DMS153 (cell line): ENCODE measurements around the gene PSMB2.
A peak's percentile ranks its signal among the peaks of the same experiment; 100 is the strongest.

ENCODE experiments used
- DNase-seq: peaks from one replicate; lab custom pipeline; 2025; lab: John Stamatoyannopoulos, UW

Gene PSMB2

GRCh38 chr1:35642471-35642955 lies 1.2 kb upstream of the PSMB2 start:
- no peak for DNase-seq

DNA sequence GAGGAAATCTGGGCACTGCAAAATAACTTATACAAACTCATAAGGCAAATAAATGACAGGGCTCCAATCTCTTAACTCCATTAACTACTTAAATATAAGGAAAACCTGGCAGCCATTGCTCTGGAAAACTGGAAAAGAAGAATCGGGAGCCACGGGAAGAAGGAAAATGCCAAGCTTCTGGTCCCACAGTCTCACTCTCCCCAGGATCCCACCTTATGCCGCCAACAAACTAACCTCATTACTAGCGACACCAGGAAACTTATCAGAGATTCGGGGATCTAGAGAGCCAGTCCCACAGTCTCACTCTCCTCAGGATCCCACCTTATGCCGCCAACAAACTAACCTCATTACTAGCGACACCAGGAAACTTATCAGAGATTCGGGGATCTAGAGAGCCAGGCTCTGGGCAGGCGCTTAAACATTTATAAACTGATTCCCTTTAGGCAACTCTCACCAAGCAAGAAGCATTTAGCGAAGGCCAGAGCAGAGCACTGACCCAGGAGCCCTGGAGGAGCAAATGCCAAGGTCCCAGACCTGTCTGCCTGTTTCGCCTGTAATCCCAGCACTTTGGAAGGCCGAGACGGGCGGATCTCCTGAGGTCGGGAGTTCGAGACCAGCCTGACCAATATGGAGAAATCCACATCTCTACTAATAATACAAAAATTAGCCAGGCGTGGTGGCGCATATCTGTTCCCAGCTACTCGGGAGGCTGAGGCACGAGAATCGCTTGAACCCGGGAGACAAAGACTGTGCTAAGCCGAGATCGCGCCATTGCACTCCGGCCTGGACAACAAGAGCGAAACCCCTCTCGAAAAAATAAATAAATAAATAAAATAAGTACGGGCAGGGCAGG lies 720 bp downstream of the PSMB2 start:
- no peak for DNase-seq

DNA sequence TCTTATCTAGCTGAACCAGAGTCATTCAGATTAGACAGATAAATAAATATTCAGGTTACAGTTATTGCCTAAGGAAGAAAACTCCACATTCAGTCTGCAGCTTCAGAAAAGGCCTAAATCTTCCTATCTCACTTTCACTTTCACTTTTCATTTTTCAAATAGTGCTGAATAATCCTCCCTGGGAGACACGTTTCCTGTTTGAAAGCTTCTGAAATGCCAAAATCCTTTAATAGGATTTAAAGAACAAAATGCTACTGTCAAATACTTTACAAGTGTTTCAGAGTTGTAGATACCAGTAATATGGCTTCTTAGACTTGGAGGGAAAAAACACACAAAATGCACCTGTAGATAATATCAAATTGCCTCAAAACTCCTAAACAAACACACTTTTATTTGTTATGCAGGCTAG lies 3.9 kb downstream of the PSMB2 start:
- peak; percentile 48 for DNase-seq

DNA sequence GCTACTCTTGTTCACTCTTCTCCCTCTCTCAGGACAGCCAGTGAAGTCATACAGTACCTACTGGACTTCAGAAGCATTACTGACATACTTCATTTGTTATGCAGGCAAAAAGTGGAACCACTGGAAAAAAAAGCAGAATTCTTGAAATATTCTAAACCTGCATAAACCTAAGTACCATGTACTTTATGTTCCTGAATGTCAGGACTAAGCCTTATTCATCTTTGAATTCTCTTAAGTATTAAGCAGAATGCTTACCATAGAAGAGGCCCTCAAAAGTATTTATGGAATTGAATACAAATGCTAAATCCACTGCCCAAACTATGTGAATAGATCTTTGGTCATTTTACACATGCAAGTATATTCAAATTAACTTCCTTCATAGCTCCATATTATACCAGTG lies 7.8 kb downstream of the PSMB2 start:
- DNase-seq, result no peak

- DNase-seq, result no peak
Observed at GRCh38 chr1:35631396-35631795, 9.9 kb downstream of the PSMB2 start.

- DNase-seq, result no peak
Observed at GRCh38 chr1:35629051-35629450, 12.3 kb downstream of the PSMB2 start.

- no peak for DNase-seq
Observed at GRCh38 chr1:35623832-35624231, 17.5 kb downstream of the PSMB2 start.

- DNase-seq, result no peak
Observed at GRCh38 chr1:35622510-35623178, 18.7 kb downstream of the PSMB2 start.

DNA sequence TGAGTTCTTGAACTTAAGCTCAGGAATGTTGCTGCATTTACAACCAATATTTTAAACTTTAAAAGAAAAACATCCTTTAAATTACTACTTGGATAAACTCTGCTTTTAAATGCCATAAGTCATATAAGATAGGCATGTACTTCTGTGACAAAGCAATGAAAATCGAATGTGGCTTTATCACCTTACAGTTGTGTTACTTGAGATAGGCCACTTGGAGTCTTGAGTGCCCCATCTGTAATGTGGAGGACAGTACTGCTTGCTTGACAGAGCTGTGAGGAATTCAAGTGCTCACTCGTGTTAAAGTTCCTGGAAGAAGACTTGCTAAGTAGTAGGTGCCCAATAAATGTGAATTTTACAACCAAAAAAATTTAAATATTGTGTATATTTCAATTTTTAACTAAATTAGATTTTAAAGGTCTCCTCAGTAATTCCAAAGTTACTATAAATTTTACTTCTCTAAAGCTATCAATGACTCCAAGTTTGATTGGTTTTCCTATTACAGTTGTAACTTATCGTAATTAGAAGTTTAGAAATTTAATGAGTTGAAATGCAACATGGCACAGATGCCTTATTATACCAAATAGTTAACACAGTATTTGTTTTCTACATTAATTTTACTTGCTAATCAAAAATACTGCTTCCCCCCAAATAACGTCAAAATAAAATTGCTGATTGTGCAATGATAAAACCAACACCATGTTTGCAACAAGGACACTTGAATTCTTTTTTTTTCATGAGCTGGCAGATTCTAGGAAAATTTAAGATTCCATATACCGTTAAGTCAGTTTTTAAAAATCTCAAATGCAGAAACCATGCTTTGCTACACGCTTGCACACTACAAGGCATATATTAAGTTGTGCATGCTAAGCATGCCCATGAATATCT lies 21.8 kb downstream of the PSMB2 start:
- no peak for DNase-seq

DNA sequence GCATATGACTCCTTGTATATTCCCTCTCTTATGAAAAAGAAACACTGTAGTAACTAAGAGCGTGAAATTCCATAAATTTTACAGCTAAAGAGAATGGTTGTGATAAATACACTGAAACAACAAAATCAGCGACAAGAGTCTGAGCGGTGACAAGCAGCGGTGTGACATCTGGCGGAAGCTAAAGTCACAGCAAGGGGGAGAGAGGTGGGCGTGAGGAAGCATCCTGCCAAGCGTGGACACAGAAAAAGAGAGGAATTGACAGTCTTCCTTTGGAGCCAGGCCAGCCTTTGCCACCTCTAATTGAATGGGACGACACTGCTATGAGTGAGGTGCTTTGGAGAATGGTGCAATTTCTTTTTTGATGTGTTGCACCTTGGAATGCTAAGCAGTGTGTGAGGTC lies 25.9 kb downstream of the PSMB2 start:
- no peak for DNase-seq

DNA sequence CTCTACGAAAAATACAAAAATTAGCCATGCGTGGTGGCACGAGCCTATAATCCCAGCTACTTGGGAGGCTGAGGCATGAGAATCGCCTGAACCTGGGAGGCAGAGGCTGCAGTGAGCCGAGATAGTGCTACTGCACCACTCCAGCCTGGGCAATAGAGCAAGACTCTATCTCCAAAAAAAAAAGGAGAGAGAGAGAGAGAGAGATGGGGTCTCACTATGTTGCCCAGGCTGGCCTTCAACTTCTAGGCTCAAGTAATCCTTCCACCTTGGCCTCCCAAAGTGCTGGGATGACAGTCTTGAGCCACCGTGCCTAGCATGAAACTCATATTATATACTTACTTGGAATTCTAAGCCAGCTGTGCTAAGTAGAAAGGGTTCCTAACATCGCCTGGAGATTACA lies 29.7 kb downstream of the PSMB2 start:
- no peak for DNase-seq

DNA sequence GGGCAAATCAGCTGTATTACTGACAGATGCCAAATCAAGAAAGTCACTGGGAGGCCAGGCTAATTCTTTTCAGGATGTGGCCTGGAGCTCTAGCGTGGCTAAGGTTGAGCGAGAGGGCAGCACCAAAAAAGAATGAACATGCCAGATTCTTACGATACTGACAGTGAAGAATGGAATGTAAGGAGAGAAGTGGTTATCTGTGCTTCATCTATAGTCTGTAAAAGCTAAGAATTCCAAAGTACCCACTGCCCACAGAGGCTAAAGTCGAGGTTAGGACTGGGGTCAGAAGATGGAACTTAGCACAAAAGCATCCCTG lies 35.5 kb downstream of the PSMB2 start:
- DNase-seq, result no peak

- no peak for DNase-seq
Observed at GRCh38 chr1:35605071-35605866, 36.1 kb downstream of the PSMB2 start.

DNA sequence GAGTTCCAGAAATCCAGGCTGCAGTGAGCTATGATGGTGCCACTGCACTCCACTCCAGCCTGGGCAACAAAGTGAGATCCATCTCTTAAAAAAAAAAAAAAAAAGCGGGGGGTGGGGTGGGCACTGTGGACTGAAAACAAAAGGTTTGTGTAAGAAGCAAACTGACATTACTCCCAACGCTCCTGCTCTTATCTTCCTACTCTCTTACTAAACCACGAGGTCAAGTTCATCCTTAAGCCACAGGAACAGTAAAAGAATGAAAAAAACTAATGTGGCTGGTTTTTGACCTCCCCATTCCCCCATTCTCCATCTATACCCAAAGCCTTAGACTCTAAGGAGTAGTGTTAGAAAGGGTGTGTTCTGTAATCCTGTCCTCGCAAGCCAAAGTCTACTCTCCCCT lies 37.4 kb downstream of the PSMB2 start:
- no peak for DNase-seq

DNA sequence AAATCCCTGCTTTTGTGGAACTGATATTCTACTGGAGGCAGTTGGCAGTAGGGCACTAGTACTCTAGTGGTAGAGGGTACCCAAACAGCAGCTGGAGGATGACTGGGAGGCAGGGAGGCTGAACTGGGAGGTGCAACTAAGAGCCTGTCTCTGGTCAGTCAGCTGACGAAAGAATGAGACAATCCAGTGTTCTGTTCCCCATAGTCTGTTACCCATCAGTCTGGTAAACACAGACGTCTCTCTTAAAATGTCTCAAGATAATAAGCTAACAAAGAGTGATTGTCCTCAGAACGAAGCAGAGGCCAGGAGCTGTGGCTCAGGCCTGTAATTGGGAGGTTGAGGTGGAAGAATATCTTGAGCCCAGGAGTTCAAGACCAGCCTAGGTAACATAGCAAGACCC lies 37.9 kb downstream of the PSMB2 start:
- no peak for DNase-seq

- DNase-seq, result no peak
Observed at GRCh38 chr1:35600593-35600992, 40.7 kb downstream of the PSMB2 start.

GRCh38 chr1:35599411-35599810 lies 41.9 kb downstream of the PSMB2 start:
- no peak for DNase-seq

- DNase-seq, result no peak
Observed at GRCh38 chr1:35598895-35599294, 42.4 kb downstream of the PSMB2 start.

DNA sequence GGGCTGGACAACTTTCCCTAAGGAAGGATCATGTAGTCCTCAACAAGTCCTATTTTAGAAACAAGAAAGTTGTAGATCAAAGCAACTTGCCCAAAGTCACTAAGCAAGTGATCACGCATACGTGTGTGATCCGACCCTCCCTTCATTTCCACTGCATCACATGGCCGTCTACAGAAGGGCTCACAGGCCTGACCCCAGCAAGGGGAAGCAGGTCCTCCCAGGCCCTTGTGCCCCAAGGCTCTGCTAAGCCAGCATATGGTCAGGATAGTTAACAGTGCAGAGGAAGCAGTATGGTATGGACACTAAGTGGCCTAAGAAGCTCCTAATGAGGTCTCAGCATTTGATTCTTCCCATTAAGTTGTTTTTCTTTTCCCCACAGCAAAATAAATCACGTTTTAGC lies 43.5 kb downstream of the PSMB2 start:
- no peak for DNase-seq

GRCh38 chr1:35595684-35596083 lies 45.6 kb downstream of the PSMB2 start:
- DNase-seq, result no peak

DNA sequence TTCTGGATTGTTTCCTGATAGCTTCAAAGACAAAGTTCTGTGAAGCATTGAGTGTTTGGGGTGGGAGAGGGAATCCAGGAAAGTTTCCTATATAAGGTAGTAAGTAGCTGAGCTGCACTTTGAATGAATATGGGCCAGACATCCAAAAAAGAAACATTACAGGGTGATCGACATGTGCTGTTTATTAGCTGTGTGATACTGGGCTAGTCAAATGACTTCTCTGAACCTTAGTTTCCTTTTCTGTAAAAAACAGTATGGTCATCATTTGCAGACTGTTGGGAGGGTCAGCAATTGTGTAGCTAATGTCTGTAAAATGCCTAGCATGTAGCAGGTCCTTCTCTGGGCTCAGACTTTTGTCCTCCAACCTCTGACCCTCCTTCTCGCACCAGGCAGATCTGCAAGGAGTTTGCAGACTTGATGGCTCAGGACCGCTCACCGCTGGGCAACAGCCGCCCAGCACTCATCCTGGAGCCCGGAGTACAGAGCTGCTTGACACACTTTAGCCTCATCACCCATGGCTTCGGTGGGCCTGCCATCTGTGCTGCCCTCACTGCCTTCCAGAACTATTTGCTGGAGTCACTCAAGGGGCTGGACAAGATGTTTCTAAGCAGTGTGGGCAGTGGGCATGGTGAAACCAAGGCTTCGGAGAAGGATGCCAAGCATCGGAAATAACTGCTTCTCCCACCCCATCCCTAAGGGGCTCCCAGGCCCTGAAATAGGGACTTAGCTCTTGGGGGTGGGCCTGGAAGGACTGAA lies 47.1 kb downstream of the PSMB2 start:
- DNase-seq, result no peak
